ENCODE results near the gene MT1M.

Gene MT1M

DNA sequence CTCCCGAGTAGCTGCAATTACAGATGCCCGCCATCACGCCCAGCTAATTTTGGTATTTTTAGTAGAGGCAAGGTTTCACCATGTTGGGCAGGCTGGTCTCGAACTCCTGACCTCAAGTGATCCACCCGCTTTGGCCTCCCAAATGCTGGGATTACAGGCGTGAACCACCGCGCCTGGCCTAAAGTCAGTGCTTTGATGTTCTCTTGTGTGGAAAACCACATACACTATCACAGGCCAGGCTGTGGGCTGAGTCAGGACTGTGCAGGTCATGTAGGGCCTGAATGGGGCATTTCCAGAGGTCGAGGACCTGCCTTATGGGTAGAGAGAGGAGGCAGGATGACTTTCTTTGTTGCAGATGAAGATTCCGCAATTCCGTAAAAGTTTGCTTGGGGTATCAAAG lies 48.2 kb upstream of the MT1M start:
- Histone ChIP-seq H3F3A (ENCODE audit: insufficient read depth, low read length) (no peaks in the 10 kb centered on the region), H3K79me2 (ENCODE audit: insufficient read depth, low read length) (no peaks in the 10 kb centered on the region), H3K4me1 (ENCODE audit: insufficient read depth, low read length, severe bottlenecking) (no peaks in the 10 kb centered on the region), H3K9me2 (ENCODE audit: low read depth, low read length) (no peaks in the 10 kb centered on the region), H3K9ac (ENCODE audit: low read length) (no peak overlapping the region), H3K4me2 (ENCODE audit: low read length) (no peak overlapping the region), H3K27ac (ENCODE audit: low read depth, low read length, poor library complexity, severe bottlenecking) (no peak overlapping the region), H2AFZ (ENCODE audit: low read length) (no peak overlapping the region), H3K27me3 (ENCODE audit: insufficient read depth, low read length) (no peaks in the 10 kb centered on the region), H4K20me1 (ENCODE audit: insufficient read depth, low read length) (no peaks in the 10 kb centered on the region), H3K9me3 (ENCODE audit: low read length) (no peaks in the 10 kb centered on the region), H3K36me3 (ENCODE audit: insufficient read depth, low read length) (no peaks in the 10 kb centered on the region), H3K4me3 (ENCODE audit: low read depth, low read length, poor library complexity, severe bottlenecking) (no peak overlapping the region)
- TF ChIP-seq, protein P1, sequence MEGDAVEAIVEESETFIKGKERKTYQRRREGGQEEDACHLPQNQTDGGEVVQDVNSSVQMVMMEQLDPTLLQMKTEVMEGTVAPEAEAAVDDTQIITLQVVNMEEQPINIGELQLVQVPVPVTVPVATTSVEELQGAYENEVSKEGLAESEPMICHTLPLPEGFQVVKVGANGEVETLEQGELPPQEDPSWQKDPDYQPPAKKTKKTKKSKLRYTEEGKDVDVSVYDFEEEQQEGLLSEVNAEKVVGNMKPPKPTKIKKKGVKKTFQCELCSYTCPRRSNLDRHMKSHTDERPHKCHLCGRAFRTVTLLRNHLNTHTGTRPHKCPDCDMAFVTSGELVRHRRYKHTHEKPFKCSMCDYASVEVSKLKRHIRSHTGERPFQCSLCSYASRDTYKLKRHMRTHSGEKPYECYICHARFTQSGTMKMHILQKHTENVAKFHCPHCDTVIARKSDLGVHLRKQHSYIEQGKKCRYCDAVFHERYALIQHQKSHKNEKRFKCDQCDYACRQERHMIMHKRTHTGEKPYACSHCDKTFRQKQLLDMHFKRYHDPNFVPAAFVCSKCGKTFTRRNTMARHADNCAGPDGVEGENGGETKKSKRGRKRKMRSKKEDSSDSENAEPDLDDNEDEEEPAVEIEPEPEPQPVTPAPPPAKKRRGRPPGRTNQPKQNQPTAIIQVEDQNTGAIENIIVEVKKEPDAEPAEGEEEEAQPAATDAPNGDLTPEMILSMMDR (IDR thresholded peaks at IDR 0.05; ENCODE audit: low read length): no peak
- no peak for TF ChIP-seq EZH2 (IDR thresholded peaks at IDR 0.05; ENCODE audit: borderline replicate concordance, low read length)

DNA sequence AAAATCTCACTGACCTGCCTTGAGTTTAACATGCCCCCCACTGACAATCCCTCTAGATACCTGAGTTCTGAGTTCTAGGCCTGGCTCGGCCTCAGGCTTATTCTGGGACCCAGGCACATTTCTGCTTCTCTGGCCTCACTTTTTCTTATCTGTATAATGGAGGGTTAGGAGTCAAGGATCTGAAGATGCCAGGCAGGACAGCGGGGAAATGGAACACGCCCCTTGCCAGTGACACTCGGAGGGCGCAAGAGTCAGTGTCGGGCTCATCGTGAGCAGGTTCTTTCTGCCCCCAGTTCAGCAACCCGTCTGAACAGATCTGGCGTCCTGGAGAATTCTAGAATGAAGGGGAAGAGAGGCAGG lies 43.7 kb upstream of the MT1M start:
- Histone ChIP-seq H3K9me3 (ENCODE audit: low read length) (no peaks in the 10 kb centered on the region), H3K4me3 (ENCODE audit: low read depth, low read length, poor library complexity, severe bottlenecking) (no peak overlapping the region), H2AFZ (ENCODE audit: low read length) (no peak overlapping the region), H3K4me2 (ENCODE audit: low read length) (no peak overlapping the region), H3K79me2 (ENCODE audit: insufficient read depth, low read length) (no peaks in the 10 kb centered on the region), H3K27ac (ENCODE audit: low read depth, low read length, poor library complexity, severe bottlenecking) (no peak overlapping the region), H4K20me1 (ENCODE audit: insufficient read depth, low read length) (no peaks in the 10 kb centered on the region), H3F3A (ENCODE audit: insufficient read depth, low read length) (no peaks in the 10 kb centered on the region), H3K27me3 (ENCODE audit: insufficient read depth, low read length) (no peaks in the 10 kb centered on the region), H3K4me1 (ENCODE audit: insufficient read depth, low read length, severe bottlenecking) (peaks cover 5% of the 10 kb centered on the region), H3K9me2 (ENCODE audit: low read depth, low read length) (no peaks in the 10 kb centered on the region), H3K9ac (ENCODE audit: low read length) (no peak overlapping the region), H3K36me3 (ENCODE audit: insufficient read depth, low read length) (no peaks in the 10 kb centered on the region)
- no peak for TF ChIP-seq EZH2 (IDR thresholded peaks at IDR 0.05; ENCODE audit: borderline replicate concordance, low read length)
- TF ChIP-seq, protein P1 (IDR thresholded peaks at IDR 0.05; ENCODE audit: low read length): no peak

DNA sequence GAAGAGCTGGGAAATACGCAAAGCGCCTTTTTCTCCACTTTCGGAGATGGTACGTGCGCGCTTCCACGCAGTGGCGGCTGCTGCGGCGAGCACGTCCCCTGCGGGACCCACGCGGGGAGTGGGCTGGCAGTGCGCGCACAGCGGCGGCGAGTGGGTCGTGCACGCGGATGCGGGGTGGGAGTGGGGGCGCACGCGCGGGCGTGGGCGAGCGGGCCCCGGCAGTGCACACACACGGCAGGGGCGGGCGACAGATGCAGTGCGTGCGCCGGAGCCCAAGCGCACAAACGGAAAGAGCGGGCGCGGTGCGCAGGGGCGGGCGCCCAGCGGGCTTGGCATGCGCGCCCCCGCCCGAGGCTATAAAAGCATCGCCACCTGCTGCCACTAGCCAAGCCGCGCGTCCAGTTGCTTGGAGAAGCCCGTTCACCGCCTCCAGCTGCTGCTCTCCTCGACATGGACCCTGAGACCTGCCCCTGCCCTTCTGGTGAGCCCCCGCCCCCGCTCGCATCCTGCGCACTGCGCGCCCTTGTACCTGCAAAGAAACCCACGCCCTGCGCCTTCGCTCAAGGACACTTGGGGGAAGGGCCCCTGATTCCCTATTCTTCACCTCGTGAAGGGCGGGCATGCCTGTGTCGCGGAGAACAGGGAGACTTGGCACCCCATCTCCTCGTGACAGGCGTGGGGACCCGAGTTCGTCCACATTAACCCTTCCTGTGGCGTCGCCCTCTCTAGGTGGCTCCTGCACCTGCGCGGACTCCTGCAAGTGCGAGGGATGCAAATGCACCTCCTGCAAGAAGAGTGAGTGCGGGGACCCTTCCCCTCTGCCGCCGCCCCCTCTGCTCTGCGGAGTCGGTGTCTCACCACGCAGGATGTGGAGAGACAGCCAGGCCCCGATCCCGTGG lies 43.1 kb upstream of the MT1M start, which contains the start of gene MT3:
Gene MT3 (plus strand): TSS at position 388 of the 899 bp plus-strand sequence. CDS start 63 bp downstream, at position 451.
- H3K4me2 ChIP-seq (ENCODE audit: low read length): no peak within 1 kb of the TSS
- no peak within 1 kb of the TSS for H2AFZ ChIP-seq (ENCODE audit: low read length)
- H3K79me2 ChIP-seq (ENCODE audit: insufficient read depth, low read length): no peaks in the 10 kb centered on the region
- no peaks in the 10 kb centered on the region for H4K20me1 ChIP-seq (ENCODE audit: insufficient read depth, low read length)
- H3K27me3 ChIP-seq (ENCODE audit: insufficient read depth, low read length): no peaks in the 10 kb centered on the region
- H3K9me2 ChIP-seq (ENCODE audit: low read depth, low read length): no peaks in the 10 kb centered on the region
- H3K9me3 ChIP-seq (ENCODE audit: low read length): no peaks in the 10 kb centered on the region
- peaks cover 5% of the 10 kb centered on the region for H3K4me1 ChIP-seq (ENCODE audit: insufficient read depth, low read length, severe bottlenecking)
- H3K9ac ChIP-seq (ENCODE audit: low read length): no peak within 1 kb of the TSS
- H3K27ac ChIP-seq (ENCODE audit: low read depth, low read length, poor library complexity, severe bottlenecking): no peak within 1 kb of the TSS
- no peaks in the 10 kb centered on the region for H3F3A ChIP-seq (ENCODE audit: insufficient read depth, low read length)
- TF ChIP-seq EZH2 (IDR thresholded peaks at IDR 0.05; ENCODE audit: borderline replicate concordance, low read length): no peak
- TF ChIP-seq, protein P1 (IDR thresholded peaks at IDR 0.05; ENCODE audit: low read length): no peak
- no peaks in the 10 kb centered on the region for H3K36me3 ChIP-seq (ENCODE audit: insufficient read depth, low read length)
- H3K4me3 ChIP-seq (ENCODE audit: low read depth, low read length, poor library complexity, severe bottlenecking): no peak within 1 kb of the TSS
